PC-9 (cell line): ENCODE results near the gene MTHFD1L. TPM values are rescaled to one million over a fixed set of nuclear protein-coding genes. Genes with fewer than 3 reads are reported as not detected.
"Not testable (repeated sequence)": the region's sequence is repeated elsewhere in the genome, so short reads cannot be mapped to it uniquely, and the experiment has no call there.

Experiments
- BruUV-seq: library from RNA; stranded (reverse); fragments of 400-500 nt; replicated peaks from 2 replicates; lab custom pipeline; 2021; lab: Mats Ljungman, UMichigan
- CTCF ChIA-PET: fragments of 300-600 bp; sonication (Branson Sonifier 250); formaldehyde crosslinking; loops from one replicate; lab custom pipeline; 2022; ENCODE audit warnings: antibody characterized with exemption; lab: Charles Lee
- POLR2A ChIA-PET: fragments of 300-600 bp; sonication (Branson Sonifier 250); formaldehyde crosslinking; loops from one replicate; lab custom pipeline; 2022; ENCODE audit warnings: antibody characterized with exemption; ENCODE audit not compliant: unreplicated experiment; lab: Charles Lee
- DNase-seq, 2 experiments: peaks; one replicate each; pipeline versions ENCODE4 v3.0.0 to v3.0.0-alpha.2; 2015 to 2022; ENCODE audit warnings: mixed read lengths in 1 of 2
- H2AFZ ChIP-seq: fragments of 200-600 bp; sonication (generic); 2 replicates; pipeline ENCODE4 v1.8.1; 2017; ENCODE audit warnings: antibody characterized with exemption
- H3F3A ChIP-seq: fragments of 200-600 bp; sonication (generic); 2 replicates; pipeline ENCODE4 v1.8.1; 2017; ENCODE audit warnings: antibody characterized with exemption, mild to moderate bottlenecking, low read depth; ENCODE audit not compliant: insufficient read depth
- H3K27ac ChIP-seq: fragments of 200-600 bp; sonication (generic); 2 replicates; pipeline ENCODE4 v1.6.1; 2016; ENCODE audit warnings: mixed run types
- H3K27me3 ChIP-seq: fragments of 200-600 bp; sonication (generic); 2 replicates; pipeline ENCODE4 v1.6.1; 2016; ENCODE audit warnings: low read depth, mixed run types; ENCODE audit not compliant: insufficient read depth
- H3K36me3 ChIP-seq: fragments of 200-600 bp; sonication (generic); 2 replicates; pipeline ENCODE4 v1.6.1; 2016; ENCODE audit warnings: low read depth, mixed run types
- H3K4me1 ChIP-seq: fragments of 200-600 bp; sonication (generic); replicated peaks from 2 replicates; pipeline ENCODE4 v1.6.1; 2016; ENCODE audit warnings: mixed run types; ENCODE audit not compliant: insufficient read depth
- H3K4me2 ChIP-seq: fragments of 200-600 bp; sonication (generic); 2 replicates; pipeline ENCODE4 v1.6.1; 2017; ENCODE audit warnings: mixed run types
- H3K4me3 ChIP-seq: fragments of 200-600 bp; sonication (generic); 2 replicates; pipeline ENCODE4 v1.6.1; 2016; ENCODE audit warnings: mixed run types
- H3K79me2 ChIP-seq: fragments of 200-600 bp; sonication (generic); 2 replicates; pipeline ENCODE4 v1.6.1; 2017; ENCODE audit warnings: low read depth, mixed run types
- H3K9me2 ChIP-seq: fragments of 200-600 bp; sonication (generic); 2 replicates; pipeline ENCODE4 v1.8.1; 2017; ENCODE audit warnings: mild to moderate bottlenecking; ENCODE audit not compliant: insufficient read depth
- H3K9me3 ChIP-seq: fragments of 200-600 bp; sonication (generic); 2 replicates; pipeline ENCODE4 v1.8.1; 2016; ENCODE audit warnings: low read depth; ENCODE audit not compliant: insufficient read depth
- H4K20me1 ChIP-seq: fragments of 200-600 bp; sonication (generic); 2 replicates; pipeline ENCODE4 v1.8.1; 2017; ENCODE audit not compliant: insufficient read depth
- EZH2 ChIP-seq: fragments of 200-600 bp; sonication (generic); IDR thresholded peaks from 2 replicates; pipeline ENCODE4 v1.8.0; 2017; ENCODE audit warnings: antibody characterized with exemption, low read depth
- intact Hi-C: fragments of 100-400 bp; cut with micrococcal nuclease; formaldehyde crosslinking; loops from one replicate; pipeline ENCODE4 v1.10.0; 2022; ENCODE audit not compliant: unreplicated experiment
- total RNA-seq: library from RNA; stranded (reverse); gene quantifications from 2 replicates; pipeline ENCODE4 v1.2.3, GENCODE V29; 2021
- TF ChIP-seq, protein P1 (sequence below): fragments of 200-600 bp; sonication (generic); conservative IDR thresholded peaks from 2 replicates; pipeline ENCODE4 v1.6.1; 2017; ENCODE audit warnings: mixed run types, antibody characterized with exemption, mild to moderate bottlenecking, moderate library complexity

MTHFD1L gene
- total RNA-seq, 1 experiment from 2014 or later: 53.3 TPM

DNA sequence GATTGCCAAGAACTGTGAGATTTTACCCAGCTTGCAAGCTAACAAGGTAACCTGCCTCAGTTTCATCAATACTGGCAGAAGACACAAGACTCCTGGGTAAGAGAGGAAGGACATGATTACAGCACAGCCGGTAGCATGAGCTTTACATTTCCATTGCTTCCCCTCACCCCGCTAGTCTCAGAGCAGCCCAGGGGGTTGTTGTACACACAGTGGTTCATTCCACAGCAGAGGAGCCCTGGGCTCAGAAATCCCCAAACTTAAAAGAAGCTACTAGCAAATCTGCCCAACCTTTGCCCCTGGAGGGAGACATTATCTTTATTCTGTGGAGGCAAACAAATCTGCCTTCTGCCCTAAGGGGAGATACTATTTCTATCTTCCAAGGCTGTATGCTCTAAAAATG is 17.1 kb upstream of the MTHFD1L start:
- no peaks in the 10 kb centered on the region for H3K9me2 ChIP-seq
- H3K27ac ChIP-seq: no peak overlapping the region
- H3F3A ChIP-seq: no peaks in the 10 kb centered on the region
- no peak overlapping the region for H2AFZ ChIP-seq
- no peak overlapping the region for H3K4me2 ChIP-seq
- no peaks in the 10 kb centered on the region for H3K4me1 ChIP-seq
- H3K4me3 ChIP-seq: no peak overlapping the region
- DNase-seq: no peak
- no peaks in the 10 kb centered on the region for H3K79me2 ChIP-seq
- ChIA-PET CTCF (no interaction called here), POLR2A (interaction anchor here (0.6 kb wide), 1 partner anchor 17 kb away, joined by 5 read pairs; the partner anchor contains the start of gene MTHFD1L)
- intact Hi-C loops: no loop called here
- no peaks in the 10 kb centered on the region for H3K27me3 ChIP-seq
- no peaks in the 10 kb centered on the region for H3K9me3 ChIP-seq
- no TSS peak for BruUV-seq
- no peaks in the 10 kb centered on the region for H4K20me1 ChIP-seq
- H3K36me3 ChIP-seq: no peaks in the 10 kb centered on the region
- TF ChIP-seq, protein P1, sequence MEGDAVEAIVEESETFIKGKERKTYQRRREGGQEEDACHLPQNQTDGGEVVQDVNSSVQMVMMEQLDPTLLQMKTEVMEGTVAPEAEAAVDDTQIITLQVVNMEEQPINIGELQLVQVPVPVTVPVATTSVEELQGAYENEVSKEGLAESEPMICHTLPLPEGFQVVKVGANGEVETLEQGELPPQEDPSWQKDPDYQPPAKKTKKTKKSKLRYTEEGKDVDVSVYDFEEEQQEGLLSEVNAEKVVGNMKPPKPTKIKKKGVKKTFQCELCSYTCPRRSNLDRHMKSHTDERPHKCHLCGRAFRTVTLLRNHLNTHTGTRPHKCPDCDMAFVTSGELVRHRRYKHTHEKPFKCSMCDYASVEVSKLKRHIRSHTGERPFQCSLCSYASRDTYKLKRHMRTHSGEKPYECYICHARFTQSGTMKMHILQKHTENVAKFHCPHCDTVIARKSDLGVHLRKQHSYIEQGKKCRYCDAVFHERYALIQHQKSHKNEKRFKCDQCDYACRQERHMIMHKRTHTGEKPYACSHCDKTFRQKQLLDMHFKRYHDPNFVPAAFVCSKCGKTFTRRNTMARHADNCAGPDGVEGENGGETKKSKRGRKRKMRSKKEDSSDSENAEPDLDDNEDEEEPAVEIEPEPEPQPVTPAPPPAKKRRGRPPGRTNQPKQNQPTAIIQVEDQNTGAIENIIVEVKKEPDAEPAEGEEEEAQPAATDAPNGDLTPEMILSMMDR: no peak
- no peak for TF ChIP-seq EZH2

DNA sequence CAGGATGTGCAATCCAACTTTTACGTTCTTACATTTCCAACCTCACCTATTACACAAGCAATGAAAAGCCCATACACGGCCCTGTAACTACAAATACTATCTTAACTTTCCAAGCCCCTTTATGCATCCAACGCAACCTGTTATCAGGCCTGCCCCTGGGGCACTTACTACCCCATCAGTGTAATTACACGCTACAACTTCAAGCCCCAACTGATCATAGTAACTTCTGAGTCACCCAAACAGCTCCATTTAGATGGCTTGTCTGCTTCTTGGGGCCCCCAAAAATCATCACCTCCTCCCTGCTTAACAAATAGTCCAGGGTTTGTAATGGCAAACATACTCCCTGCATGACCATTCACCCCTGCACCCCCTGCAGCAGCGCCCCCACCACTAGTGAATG is 11.1 kb upstream of the MTHFD1L start:
- CTCF ChIA-PET, H4K20me1 ChIP-seq, H3K36me3 ChIP-seq, BruUV-seq, H3K9me2 ChIP-seq, H3K79me2 ChIP-seq, DNase-seq, H3K27me3 ChIP-seq, intact Hi-C loops, H3K9me3 ChIP-seq, H2AFZ ChIP-seq, H3K4me3 ChIP-seq: not testable (repeated sequence)
- Histone ChIP-seq H3K4me1 (peaks cover 43% of the 10 kb centered on the region), H3K4me2 (peak overlapping the region; percentile 61), H3F3A (peaks cover 24% of the 10 kb centered on the region), H3K27ac (peak overlapping the region; percentile 70; the same call in 1 of the 2 replicates)
- POLR2A ChIA-PET: interaction anchor here (0.6 to 0.7 kb wide), 2 partner anchors 37 to 707 kb away, joined by 3 to 4 read pairs; no protein-coding TSS in a partner anchor

DNA sequence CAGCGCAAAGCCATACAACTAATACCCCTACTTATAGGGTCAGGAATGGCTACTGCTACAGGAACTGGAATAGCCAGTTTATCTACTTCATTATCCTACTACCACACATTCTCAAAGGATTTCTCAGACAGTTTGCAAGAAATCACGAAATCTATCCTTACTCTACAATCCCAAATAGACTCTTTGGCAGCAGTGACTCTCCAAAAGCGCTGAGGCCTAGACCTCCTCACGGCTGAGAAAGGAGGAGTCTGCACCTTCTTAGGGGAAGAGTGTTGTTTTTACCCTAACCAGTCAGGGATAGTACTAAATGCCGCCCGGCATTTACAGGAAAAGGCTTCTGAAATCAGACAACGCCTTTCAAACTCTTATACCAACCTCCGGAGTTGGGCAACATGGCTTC is 10.3 kb upstream of the MTHFD1L start:
- H3K79me2 ChIP-seq, H3K4me3 ChIP-seq, H3K27me3 ChIP-seq, H3K9me2 ChIP-seq, H3K9me3 ChIP-seq, H3K36me3 ChIP-seq, intact Hi-C loops, CTCF ChIA-PET, BruUV-seq, H4K20me1 ChIP-seq, H2AFZ ChIP-seq: not testable (repeated sequence)
- H3K4me2 ChIP-seq: peak overlapping the region; percentile 61
- peak; percentile 21 to 65 for DNase-seq
- H3K4me1 ChIP-seq: peaks cover 43% of the 10 kb centered on the region
- POLR2A ChIA-PET: interaction anchor here (0.7 kb wide), 1 partner anchor 38 kb away, joined by 4 read pairs; no protein-coding TSS in a partner anchor
- H3K27ac ChIP-seq: peak overlapping the region; percentile 70
- H3F3A ChIP-seq: peaks cover 24% of the 10 kb centered on the region

DNA sequence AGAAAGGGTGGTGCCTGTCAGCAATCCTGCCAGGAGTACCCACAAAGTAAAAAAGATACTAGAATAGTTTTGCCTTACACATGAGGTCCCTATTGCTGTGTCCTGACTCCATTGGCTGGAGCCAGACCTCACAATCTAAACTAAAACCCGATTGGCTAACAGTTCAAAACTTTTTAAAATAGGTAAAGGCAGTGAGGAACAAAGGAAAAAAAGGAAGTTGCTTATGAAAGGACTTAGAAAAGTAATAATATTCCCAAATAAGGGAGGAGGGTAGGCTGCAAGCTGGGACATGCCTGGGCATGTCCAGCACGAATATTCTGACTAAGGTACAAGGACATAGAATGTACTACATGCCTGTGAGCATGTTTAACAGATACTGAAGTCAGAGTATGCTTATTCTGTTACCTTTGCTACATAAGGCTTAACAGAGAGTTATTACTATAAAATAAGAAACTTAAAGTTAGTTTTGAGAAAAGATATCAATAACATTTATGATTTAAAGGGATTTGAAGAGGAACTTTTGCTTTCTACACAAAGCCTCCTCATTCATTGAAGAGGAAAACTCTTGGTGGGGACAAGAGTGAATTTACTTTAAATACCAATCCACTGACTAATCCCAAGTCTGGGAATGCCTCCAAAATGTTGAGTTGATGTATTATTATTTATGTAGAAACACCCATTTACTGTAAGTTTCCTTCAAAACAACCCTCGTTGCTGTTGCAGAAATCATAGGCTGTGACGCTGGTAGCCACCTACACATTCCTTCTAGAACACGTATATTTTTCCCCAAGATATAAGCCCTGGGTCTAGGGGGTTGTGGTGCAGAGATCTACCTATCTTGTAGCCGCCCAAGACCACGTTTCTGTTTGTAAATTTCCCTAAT is 8.2 kb upstream of the MTHFD1L start:
- CTCF ChIA-PET: no interaction called here
- no TSS peak for BruUV-seq
- DNase-seq: peak; percentile 39 to 84
- no peaks in the 10 kb centered on the region for H3K79me2 ChIP-seq
- H3F3A ChIP-seq: peaks cover 24% of the 10 kb centered on the region
- intact Hi-C loops: loop anchor here (1.0 kb wide), 1 partner anchor 9 kb away; no protein-coding TSS in a partner anchor
- 0 out of 2 replicates have a peak, but pooled peaks cover 3% of the 10 kb centered on the region for H3K9me3 ChIP-seq
- peak overlapping the region; percentile 35; the same call in 1 of the 2 replicates for H3K4me3 ChIP-seq
- H3K27me3 ChIP-seq: no peaks in the 10 kb centered on the region
- H3K4me2 ChIP-seq: peak overlapping the region; percentile 74
- POLR2A ChIA-PET: no interaction called here
- H3K36me3 ChIP-seq: no peaks in the 10 kb centered on the region
- peak overlapping the region; percentile 81 for H3K27ac ChIP-seq
- TF ChIP-seq EZH2: no peak
- TF ChIP-seq, protein P1: no peak
- no peaks in the 10 kb centered on the region for H4K20me1 ChIP-seq
- H3K4me1 ChIP-seq: peaks cover 43% of the 10 kb centered on the region
- H2AFZ ChIP-seq: peak overlapping the region; percentile 62
- H3K9me2 ChIP-seq: no peaks in the 10 kb centered on the region
